Activated naive CD8-positive, alpha-beta T cell (primary cell): ENCODE data around the gene NT5C3B.

Source experiments
- H3K27ac Mint-ChIP-seq: one replicate; pipeline ENCODE4 v1.8.0; 2021; ENCODE audit warnings: mixed read lengths
- H3K27me3 Mint-ChIP-seq: one replicate; pipeline ENCODE4 v1.8.0; 2021; ENCODE audit warnings: mixed read lengths
- H3K36me3 Mint-ChIP-seq: one replicate; pipeline ENCODE4 v1.8.0; 2021; ENCODE audit warnings: mixed read lengths
- H3K4me1 Mint-ChIP-seq: one replicate; pipeline ENCODE4 v1.8.0; 2021; ENCODE audit warnings: low read depth, mixed read lengths
- H3K4me3 Mint-ChIP-seq: one replicate; pipeline ENCODE4 v1.8.0; 2021; ENCODE audit warnings: mild to moderate bottlenecking, mixed read lengths
- H3K9me3 Mint-ChIP-seq: one replicate; pipeline ENCODE4 v1.8.0; 2021; ENCODE audit warnings: low read depth, mixed read lengths

The NT5C3B gene

GRCh38 chr17:41823580-41823979, 12.5 kb downstream of the NT5C3B start:
- H3K27ac Mint-ChIP-seq = no peak overlapping the region
- H3K27me3 Mint-ChIP-seq = no peaks in the 10 kb centered on the region
- H3K36me3 Mint-ChIP-seq = no peaks in the 10 kb centered on the region
- no peaks in the 10 kb centered on the region for H3K9me3 Mint-ChIP-seq
- H3K4me1 Mint-ChIP-seq = no peaks in the 10 kb centered on the region
- H3K4me3 Mint-ChIP-seq = no peak overlapping the region

DNA sequence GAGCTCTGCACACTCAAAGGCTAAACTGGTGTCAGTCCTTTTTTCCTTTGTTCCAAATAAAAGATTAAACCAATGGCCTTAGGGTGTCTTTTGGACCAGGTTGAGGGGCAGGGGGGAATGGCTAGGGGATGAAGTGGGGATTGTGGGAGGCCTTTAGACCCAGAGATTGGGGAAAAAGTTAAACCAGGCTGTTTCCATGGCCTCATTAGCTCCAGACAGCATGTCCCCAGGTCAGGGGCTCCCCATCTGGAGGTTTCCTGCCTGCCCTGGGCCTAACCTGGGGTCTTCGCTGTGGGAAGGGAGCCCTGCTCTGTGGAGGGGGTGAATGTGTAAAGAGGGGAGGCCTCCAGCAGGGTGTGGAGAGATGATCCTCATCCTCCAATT, 12.9 kb downstream of the NT5C3B start:
- Mint-ChIP-seq H3K4me1 (no peaks in the 10 kb centered on the region), H3K36me3 (no peaks in the 10 kb centered on the region), H3K27me3 (no peaks in the 10 kb centered on the region), H3K9me3 (no peaks in the 10 kb centered on the region), H3K27ac (no peak overlapping the region), H3K4me3 (no peak overlapping the region)

DNA sequence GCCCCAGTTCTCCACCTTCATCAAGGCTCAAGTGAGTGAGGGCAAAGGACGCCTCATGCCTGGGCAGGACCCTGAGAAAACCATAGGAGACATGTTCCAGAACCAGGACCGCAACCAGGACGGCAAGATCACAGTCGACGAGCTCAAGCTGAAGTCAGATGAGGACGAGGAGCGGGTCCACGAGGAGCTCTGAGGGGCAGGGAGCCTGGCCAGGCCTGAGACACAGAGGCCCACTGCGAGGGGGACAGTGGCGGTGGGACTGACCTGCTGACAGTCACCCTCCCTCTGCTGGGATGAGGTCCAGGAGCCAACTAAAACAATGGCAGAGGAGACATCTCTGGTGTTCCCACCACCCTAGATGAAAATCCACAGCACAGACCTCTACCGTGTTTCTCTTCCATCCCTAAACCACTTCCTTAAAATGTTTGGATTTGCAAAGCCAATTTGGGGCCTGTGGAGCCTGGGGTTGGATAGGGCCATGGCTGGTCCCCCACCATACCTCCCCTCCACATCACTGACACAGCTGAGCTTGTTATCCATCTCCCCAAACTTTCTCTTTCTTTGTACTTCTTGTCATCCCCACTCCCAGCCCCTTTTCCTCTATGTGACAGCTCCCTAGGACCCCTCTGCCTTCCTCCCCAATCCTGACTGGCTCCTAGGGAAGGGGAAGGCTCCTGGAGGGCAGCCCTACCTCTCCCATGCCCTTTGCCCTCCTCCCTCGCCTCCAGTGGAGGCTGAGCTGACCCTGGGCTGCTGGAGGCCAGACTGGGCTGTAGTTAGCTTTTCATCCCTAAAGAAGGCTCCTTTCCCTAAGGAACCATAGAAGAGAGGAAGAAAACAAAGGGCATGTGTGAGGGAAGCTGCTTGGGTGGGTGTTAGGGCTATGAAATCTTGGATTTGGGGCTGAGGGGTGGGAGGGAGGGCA, 13.6 kb downstream of the NT5C3B start:
- Mint-ChIP-seq H3K9me3 (no peaks in the 10 kb centered on the region), H3K4me3 (no peak overlapping the region), H3K27ac (no peak overlapping the region), H3K27me3 (no peaks in the 10 kb centered on the region), H3K4me1 (no peaks in the 10 kb centered on the region), H3K36me3 (no peaks in the 10 kb centered on the region)

GRCh38 chr17:41821776-41822175, 14.3 kb downstream of the NT5C3B start:
- Mint-ChIP-seq H3K4me1 (no peaks in the 10 kb centered on the region), H3K36me3 (no peaks in the 10 kb centered on the region), H3K27me3 (no peaks in the 10 kb centered on the region), H3K9me3 (no peaks in the 10 kb centered on the region), H3K27ac (no peak overlapping the region), H3K4me3 (no peak overlapping the region)

DNA sequence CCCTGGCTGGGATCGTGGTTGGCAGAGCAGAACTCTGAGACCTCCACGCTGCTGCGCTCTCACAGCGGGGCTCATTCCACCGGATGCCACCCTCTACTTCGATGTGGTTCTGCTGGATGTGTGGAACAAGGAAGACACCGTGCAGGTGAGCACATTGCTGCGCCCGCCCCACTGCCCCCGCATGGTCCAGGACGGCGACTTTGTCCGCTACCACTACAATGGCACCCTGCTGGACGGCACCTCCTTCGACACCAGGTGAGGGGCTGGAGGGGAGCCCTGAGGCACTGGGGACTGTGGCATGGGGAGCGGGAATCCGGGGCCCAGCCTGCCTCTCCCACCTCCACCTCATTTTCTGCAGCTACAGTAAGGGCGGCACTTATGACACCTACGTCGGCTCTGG, 18.0 kb downstream of the NT5C3B start:
- Mint-ChIP-seq H3K9me3 (no peaks in the 10 kb centered on the region), H3K36me3 (no peaks in the 10 kb centered on the region), H3K27ac (no peak overlapping the region), H3K4me1 (peaks cover 2% of the 10 kb centered on the region), H3K4me3 (no peak overlapping the region), H3K27me3 (no peaks in the 10 kb centered on the region)

- Mint-ChIP-seq H3K9me3 (no peaks in the 10 kb centered on the region), H3K27me3 (no peaks in the 10 kb centered on the region), H3K36me3 (no peaks in the 10 kb centered on the region), H3K27ac (no peak overlapping the region), H3K4me1 (peaks cover 8% of the 10 kb centered on the region), H3K4me3 (no peak overlapping the region)
Measured at GRCh38 chr17:41816637-41817320, 19.3 kb downstream of the NT5C3B start.

- H3K4me3 Mint-ChIP-seq = no peak overlapping the region
Measured at GRCh38 chr17:41814195-41814594, 21.8 kb downstream of the NT5C3B start.

DNA sequence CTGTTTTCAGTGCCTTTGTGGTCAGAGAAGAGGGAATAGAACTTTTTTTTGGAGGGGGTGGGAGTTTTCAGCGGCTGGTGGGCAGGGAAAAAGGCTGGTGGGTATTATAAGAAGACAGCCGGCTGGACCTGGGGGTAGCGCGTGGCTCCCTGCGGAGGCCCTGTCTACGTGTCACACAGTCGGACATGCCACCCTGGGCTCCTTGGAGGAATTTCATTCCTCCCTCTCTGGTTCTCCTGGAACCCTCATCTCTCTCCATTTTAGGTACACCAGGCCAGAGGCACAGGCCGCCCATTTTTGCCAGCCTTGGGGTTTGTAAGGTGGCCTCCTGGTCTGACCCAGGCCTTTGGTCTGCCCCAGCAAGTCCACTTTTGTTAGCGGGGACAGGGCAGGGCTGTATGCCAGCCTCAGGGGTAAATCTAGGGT, 22.3 kb downstream of the NT5C3B start:
- no peak overlapping the region for H3K27ac Mint-ChIP-seq
- peak overlapping the region; percentile 53 for H3K4me3 Mint-ChIP-seq
- no peaks in the 10 kb centered on the region for H3K9me3 Mint-ChIP-seq

More at GRCh38 chr17:41814195-41814594, 21.8 kb downstream of the NT5C3B start:
- Mint-ChIP-seq H3K4me1 (peaks cover 23% of the 10 kb centered on the region), H3K27ac (no peak overlapping the region), H3K36me3 (peaks cover 3% of the 10 kb centered on the region), H3K9me3 (no peaks in the 10 kb centered on the region), H3K27me3 (no peaks in the 10 kb centered on the region)

DNA sequence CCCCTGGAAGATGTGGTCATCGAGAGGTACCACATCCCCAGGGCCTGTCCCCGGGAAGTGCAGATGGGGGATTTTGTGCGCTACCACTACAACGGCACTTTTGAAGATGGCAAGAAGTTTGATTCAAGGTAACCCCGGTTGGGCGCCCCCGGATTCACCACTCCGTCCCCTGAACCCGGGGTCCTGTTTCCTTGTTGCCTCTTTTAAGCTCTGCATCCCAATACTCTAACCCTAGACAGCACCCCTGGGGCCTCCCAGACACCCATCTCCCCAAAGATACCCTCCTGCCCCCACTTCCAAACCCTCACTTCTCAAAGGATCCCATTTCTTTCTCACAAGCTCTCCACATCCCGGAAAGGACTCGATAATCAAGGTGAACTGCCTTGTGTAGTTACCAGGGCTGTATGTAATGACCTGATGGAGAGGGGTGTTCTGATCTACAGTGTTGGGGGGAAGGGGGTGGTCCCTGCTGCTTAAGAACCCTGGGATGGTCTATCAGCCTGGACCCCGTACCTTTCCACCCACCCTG, 22.8 kb downstream of the NT5C3B start:
- Mint-ChIP-seq H3K27ac (no peak overlapping the region), H3K4me3 (peak overlapping the region; percentile 61), H3K9me3 (no peaks in the 10 kb centered on the region), H3K4me1 (peaks cover 23% of the 10 kb centered on the region), H3K36me3 (peaks cover 3% of the 10 kb centered on the region), H3K27me3 (no peaks in the 10 kb centered on the region)

More for the DNA sequence above, 22.3 kb downstream of the NT5C3B start:
- Mint-ChIP-seq H3K4me1 (peaks cover 23% of the 10 kb centered on the region), H3K27me3 (no peaks in the 10 kb centered on the region), H3K36me3 (peaks cover 3% of the 10 kb centered on the region)

- Mint-ChIP-seq H3K27me3 (no peaks in the 10 kb centered on the region), H3K9me3 (no peaks in the 10 kb centered on the region), H3K4me1 (peaks cover 23% of the 10 kb centered on the region), H3K4me3 (peak within 1 kb of the TSS; percentile 89), H3K27ac (no peak within 1 kb of the TSS), H3K36me3 (peaks cover 3% of the 10 kb centered on the region)
Measured at GRCh38 chr17:41812381-41813151, 23.5 kb downstream of the NT5C3B start, which contains the start of gene FKBP10. Gene FKBP10, plus strand, starts transcription at chr17:41813004. Its CDS starts 31 bp downstream, at chr17:41813035.

GRCh38 chr17:41811549-41812380, 24.3 kb downstream of the NT5C3B start, which contains the start of gene P3H4:
Gene P3H4, minus strand, starts transcription at chr17:41811949. Its CDS starts 34 bp downstream, at chr17:41811915.
- Mint-ChIP-seq H3K27ac (no peak within 1 kb of the TSS), H3K4me3 (peak within 1 kb of the TSS; percentile 89), H3K4me1 (peaks cover 23% of the 10 kb centered on the region), H3K36me3 (peaks cover 3% of the 10 kb centered on the region), H3K27me3 (no peaks in the 10 kb centered on the region), H3K9me3 (no peaks in the 10 kb centered on the region)

GRCh38 chr17:41810659-41811548, 25.1 kb downstream of the NT5C3B start:
- Mint-ChIP-seq H3K36me3 (peaks cover 3% of the 10 kb centered on the region), H3K4me1 (peaks cover 23% of the 10 kb centered on the region), H3K9me3 (no peaks in the 10 kb centered on the region), H3K27ac (no peak overlapping the region), H3K4me3 (peak overlapping the region; percentile 67), H3K27me3 (no peaks in the 10 kb centered on the region)
